Uterus (tissue), 4 donors: ENCODE data around the gene NLK. TPM values are rescaled to one million over a fixed set of nuclear protein-coding genes. Genes with fewer than 3 reads are reported as not detected.

Experiments
- DNase-seq, 2 donors: peaks; one replicate each; pipeline ENCODE4 v3.0.0-alpha.2; 2019 to 2020
- H3K27ac ChIP-seq, 2 donors: fragments of 200-600 bp; sonication (generic); 1 replicate in 1 of 2; 2 replicates in 1 of 2; pipeline ENCODE4 v1.5.1; 2016 to 2018
- H3K27me3 ChIP-seq, 2 donors: fragments of 200-600 bp; sonication (generic); one replicate each; pipeline ENCODE4 v1.5.1; 2018 to 2019; ENCODE audit warnings: control low read depth in 1 of 2
- H3K36me3 ChIP-seq, 2 donors: fragments of 200-600 bp; sonication (generic); one replicate each; pipeline ENCODE4 v1.5.1; 2019; ENCODE audit warnings: control low read depth in 1 of 2
- H3K4me1 ChIP-seq, 2 donors: fragments of 200-600 bp; sonication (generic); one replicate each; pipeline ENCODE4 v1.5.1; 2018 to 2019; ENCODE audit warnings: control low read depth in 1 of 2
- H3K4me3 ChIP-seq, 2 donors: fragments of 200-600 bp; sonication (generic); 1 replicate in 1 of 2; 2 replicates in 1 of 2; pipeline ENCODE4 v1.5.1; 2018 to 2019; ENCODE audit warnings: mild to moderate bottlenecking in 1 of 2
- H3K9me3 ChIP-seq, 2 donors: fragments of 200-600 bp; sonication (generic); one replicate each; pipeline ENCODE4 v1.5.1; 2019; ENCODE audit warnings: control low read depth in 1 of 2
- POLR2A ChIP-seq, 2 donors: fragments of 450-650 bp; IDR thresholded peaks; one replicate each; pipeline ENCODE4 v1.6.1; 2016; ENCODE audit warnings: antibody characterized with exemption in 2 of 2, mild to moderate bottlenecking in 1 of 2, moderate library complexity in 1 of 2
- intact Hi-C: fragments of 100-400 bp; cut with DNase I; formaldehyde crosslinking; loops from one replicate; pipeline ENCODE4 v1.15.1; 2023; ENCODE audit warnings: low total_unique reads
- total RNA-seq, 4 donors: library from RNA; depleted of rRNA in 3 of 4; stranded (reverse); fragments of >200 nt in 3 of 4; gene quantifications; one replicate each; pipeline versions ENCODE4 v1.1.0 to v1.2.4, GENCODE V29; 2014 to 2023
- TF ChIP-seq, protein P1 (sequence below), 4 experiments: fragments of 200-600 bp in 2 of 4; fragments of 450-650 bp in 2 of 4; sonication (generic) in 2 of 4; IDR thresholded peaks; one replicate each; pipeline ENCODE4 v1.5.1; 2016 to 2019; ENCODE audit warnings: antibody characterized with exemption in 4 of 4, mild to moderate bottlenecking in 2 of 4, moderate library complexity in 1 of 4
- donor health status: DM: yes; HTN: yes; CAD: no.

The NLK gene
- total RNA-seq, 4 donors from 2014 or later: 7.7 to 36.8 (median 23.4) TPM

DNA sequence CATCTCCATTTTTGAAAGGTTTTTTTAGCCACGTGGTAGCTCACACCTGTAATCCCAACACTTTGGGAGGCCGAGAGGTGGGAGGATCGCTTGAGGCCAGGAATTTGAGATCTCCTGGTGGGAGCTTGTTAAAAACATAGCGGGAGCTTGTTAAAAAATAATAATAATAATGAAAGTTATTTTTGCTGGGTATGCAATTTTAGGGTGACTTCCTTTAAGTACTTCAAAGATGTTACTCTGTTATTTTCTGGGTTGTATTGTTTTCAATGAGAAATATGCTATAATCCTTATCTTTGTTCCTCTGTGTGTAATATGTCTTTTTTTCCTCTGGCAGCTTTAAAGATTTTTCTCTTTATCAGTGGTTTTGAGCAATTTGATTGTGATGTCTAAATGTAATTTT lies 48.1 kb downstream of the NLK start:
- H3K27me3 ChIP-seq: no peaks in the 10 kb centered on the region
- intact Hi-C loops: no loop called here

DNA sequence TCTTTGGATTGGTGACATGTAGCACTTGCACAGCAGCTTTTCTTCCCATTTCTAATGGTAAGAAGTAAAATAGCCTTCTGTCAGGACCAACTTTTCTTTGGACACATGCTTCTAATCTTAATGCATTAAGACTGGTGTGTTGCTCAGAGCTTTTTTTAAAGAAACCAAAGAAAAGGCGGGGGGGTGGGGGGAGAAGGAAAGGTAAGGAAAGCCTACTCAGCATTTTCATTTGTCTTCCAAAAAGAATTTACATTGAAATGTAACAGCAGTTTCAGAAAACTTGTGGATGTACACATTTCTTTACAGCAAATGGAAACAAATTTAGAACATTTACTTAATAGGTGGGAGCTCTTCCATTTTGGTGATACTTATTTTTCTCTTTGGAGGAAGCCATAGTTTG lies 49.6 kb downstream of the NLK start:
- H3K4me3 ChIP-seq: no peak overlapping the region
- no peaks in the 10 kb centered on the region for H3K4me1 ChIP-seq
- no peaks in the 10 kb centered on the region for H3K36me3 ChIP-seq
- DNase-seq: no peak
- intact Hi-C loops: no loop called here
- H3K27me3 ChIP-seq: no peaks in the 10 kb centered on the region
- peaks cover 0 to 5% of the 10 kb centered on the region in 2 donors for H3K9me3 ChIP-seq
- H3K27ac ChIP-seq: no peak overlapping the region
- no peak for TF ChIP-seq POLR2A (IDR thresholded peaks at IDR 0.05)

More for the DNA sequence above, 48.1 kb downstream of the NLK start:
- no peaks in the 10 kb centered on the region for H3K4me1 ChIP-seq
- no peak for DNase-seq
- no peak for TF ChIP-seq POLR2A (IDR thresholded peaks at IDR 0.05)
- TF ChIP-seq, protein P1, sequence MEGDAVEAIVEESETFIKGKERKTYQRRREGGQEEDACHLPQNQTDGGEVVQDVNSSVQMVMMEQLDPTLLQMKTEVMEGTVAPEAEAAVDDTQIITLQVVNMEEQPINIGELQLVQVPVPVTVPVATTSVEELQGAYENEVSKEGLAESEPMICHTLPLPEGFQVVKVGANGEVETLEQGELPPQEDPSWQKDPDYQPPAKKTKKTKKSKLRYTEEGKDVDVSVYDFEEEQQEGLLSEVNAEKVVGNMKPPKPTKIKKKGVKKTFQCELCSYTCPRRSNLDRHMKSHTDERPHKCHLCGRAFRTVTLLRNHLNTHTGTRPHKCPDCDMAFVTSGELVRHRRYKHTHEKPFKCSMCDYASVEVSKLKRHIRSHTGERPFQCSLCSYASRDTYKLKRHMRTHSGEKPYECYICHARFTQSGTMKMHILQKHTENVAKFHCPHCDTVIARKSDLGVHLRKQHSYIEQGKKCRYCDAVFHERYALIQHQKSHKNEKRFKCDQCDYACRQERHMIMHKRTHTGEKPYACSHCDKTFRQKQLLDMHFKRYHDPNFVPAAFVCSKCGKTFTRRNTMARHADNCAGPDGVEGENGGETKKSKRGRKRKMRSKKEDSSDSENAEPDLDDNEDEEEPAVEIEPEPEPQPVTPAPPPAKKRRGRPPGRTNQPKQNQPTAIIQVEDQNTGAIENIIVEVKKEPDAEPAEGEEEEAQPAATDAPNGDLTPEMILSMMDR (IDR thresholded peaks at IDR 0.05): no peak
- H3K9me3 ChIP-seq: peaks cover 0 to 5% of the 10 kb centered on the region in 2 donors
- no peaks in the 10 kb centered on the region for H3K36me3 ChIP-seq
- no peak overlapping the region for H3K4me3 ChIP-seq
- H3K27ac ChIP-seq: no peak overlapping the region

DNA sequence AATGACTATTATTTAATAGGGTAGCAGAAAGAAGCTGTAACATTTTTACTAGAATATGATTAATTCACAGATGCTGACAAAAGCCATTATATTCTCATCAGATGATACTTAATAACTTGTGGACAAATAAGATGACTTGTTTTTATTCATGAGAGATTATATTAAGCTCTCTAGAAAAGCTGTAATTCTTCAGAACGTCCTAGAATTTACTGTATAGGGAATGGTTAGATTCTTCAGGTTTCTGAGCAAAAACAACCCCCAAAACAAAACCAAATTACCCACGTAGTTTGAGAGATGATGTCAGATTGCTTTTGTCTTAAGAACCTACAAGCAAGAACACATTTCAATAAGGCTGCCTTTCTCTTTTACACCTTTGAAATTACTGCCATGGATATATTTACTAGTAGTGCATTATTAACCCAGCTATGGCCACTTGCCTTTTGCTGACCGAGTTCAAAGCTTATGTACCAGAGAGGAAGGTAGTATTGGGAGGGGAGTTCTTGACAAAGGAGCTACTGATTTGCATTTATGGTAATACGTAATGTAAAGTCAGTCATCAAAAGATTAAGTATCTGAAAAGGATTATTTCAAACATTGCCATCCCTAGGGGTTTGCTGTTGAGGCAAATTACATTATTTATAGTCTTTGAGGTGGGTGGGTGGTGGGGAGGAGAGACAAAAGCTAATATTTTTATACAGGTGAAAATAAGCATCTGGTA lies 51.7 kb downstream of the NLK start:
- Histone ChIP-seq H3K27ac (no peak overlapping the region), H3K9me3 (peaks cover 0 to 5% of the 10 kb centered on the region in 2 donors), H3K27me3 (no peaks in the 10 kb centered on the region), H3K4me1 (no peaks in the 10 kb centered on the region), H3K36me3 (no peaks in the 10 kb centered on the region), H3K4me3 (no peak overlapping the region)
- intact Hi-C loops: no loop called here
- DNase-seq: no peak
- no peak for TF ChIP-seq POLR2A (IDR thresholded peaks at IDR 0.05)
- TF ChIP-seq, protein P1 (IDR thresholded peaks at IDR 0.05): no peak

DNA sequence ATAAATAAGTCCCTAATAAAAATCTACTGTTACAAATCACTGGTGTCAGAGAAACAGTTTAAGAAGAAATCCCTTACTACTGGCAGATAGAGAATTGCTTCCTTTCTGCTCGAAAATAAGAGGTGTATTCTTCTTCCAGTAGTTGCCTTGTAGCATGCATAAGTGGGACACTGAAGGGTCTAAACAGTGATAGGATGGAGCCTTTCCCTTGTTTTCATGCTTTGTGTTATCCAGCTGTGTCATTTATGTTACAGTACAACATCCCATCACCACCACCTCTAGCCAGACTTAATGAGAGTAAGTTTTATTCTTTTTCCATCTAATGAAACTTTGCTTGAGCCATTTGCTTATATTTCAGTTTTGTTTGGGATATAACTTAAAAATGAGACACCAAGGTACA lies 54.3 kb downstream of the NLK start:
- H3K4me3 ChIP-seq: no peak overlapping the region
- no peak overlapping the region for H3K27ac ChIP-seq
- no peaks in the 10 kb centered on the region for H3K27me3 ChIP-seq
- H3K9me3 ChIP-seq: no peaks in the 10 kb centered on the region
- no peaks in the 10 kb centered on the region for H3K36me3 ChIP-seq
- intact Hi-C loops: no loop called here
- H3K4me1 ChIP-seq: no peaks in the 10 kb centered on the region
- no peak for DNase-seq
- TF ChIP-seq, protein P1 (IDR thresholded peaks at IDR 0.05): no peak
- no peak for TF ChIP-seq POLR2A (IDR thresholded peaks at IDR 0.05)

DNA sequence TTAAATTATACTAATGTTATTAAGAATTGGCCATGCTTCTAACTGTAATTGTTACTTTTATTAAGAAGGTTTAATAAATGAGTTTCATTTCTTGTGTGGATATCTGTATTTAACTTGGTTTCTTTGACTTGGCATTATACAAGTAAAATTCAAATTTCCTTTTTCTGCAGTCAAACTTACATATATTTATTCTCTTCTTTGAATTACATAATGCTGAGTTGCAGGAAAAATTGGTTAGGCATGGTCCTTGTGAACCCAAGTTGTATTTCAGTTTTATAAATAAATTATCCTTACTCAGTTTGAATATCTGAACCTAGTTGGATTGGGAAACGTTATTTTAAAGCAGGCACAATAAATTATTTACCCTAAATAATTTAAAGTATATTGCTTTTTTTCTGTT lies 54.8 kb downstream of the NLK start:
- Histone ChIP-seq H3K4me3 (no peak overlapping the region), H3K27ac (no peak overlapping the region), H3K27me3 (no peaks in the 10 kb centered on the region), H3K4me1 (no peaks in the 10 kb centered on the region), H3K9me3 (no peaks in the 10 kb centered on the region), H3K36me3 (no peaks in the 10 kb centered on the region)
- intact Hi-C loops: no loop called here
- no peak for TF ChIP-seq POLR2A (IDR thresholded peaks at IDR 0.05)
- TF ChIP-seq, protein P1 (IDR thresholded peaks at IDR 0.05): no peak
- DNase-seq: no peak
